ENCODE data around the gene IL9. TPM values are rescaled to one million over a fixed set of nuclear protein-coding genes. Genes with fewer than 3 reads are reported as not detected.

Gene IL9
- not detected in 2 replicates for total RNA-seq

GRCh38 chr5:135895474-135896006 lies at the start of gene IL9:
Gene IL9 (minus strand): TSS chr5:135895841. CDS start chr5:135895816, 25 bp downstream.

Other genes starting within 250 kb of the IL9 start
- not detected in 2 replicates for gene SLC25A48, start 61.2 kb downstream of the IL9 start, total RNA-seq
- not detected in 2 replicates for gene LECT2, start 59.1 kb upstream of the IL9 start, total RNA-seq
- 11.7 and 19.0 TPM in 2 replicates for gene TGFBI, start 133.1 kb upstream of the IL9 start, total RNA-seq
- gene SMAD5, start 237.0 kb upstream of the IL9 start, total RNA-seq: 88.8 and 100 TPM in 2 replicates